GM12878 (cell line): ENCODE data around the gene CLRN3. TPM values are rescaled to one million over a fixed set of nuclear protein-coding genes. Genes with fewer than 3 reads are reported as not detected.

Source experiments
- ATAC-seq: fragments of 200-7000 bp; cut with Tn5 transposase; 3 replicates; pipeline ENCODE4 v1.9.1; 2020; ENCODE audit warnings: mild to moderate bottlenecking, moderate library complexity
- BruUV-seq: library from RNA; stranded (reverse); fragments of 400-500 nt; replicated peaks from 2 replicates; lab custom pipeline; 2021; lab: Mats Ljungman, UMichigan
- CTCF ChIA-PET: fragments of 300-600 bp; sonication (Branson Sonifier 250); formaldehyde crosslinking; extraction: SDS; loops from one replicate; lab custom pipeline; 2021; ENCODE audit warnings: inconsistent platforms; lab: Yijun Ruan, JAX
- POLR2A ChIA-PET: fragments of 350-600 bp; formaldehyde crosslinking; extraction: SDS; loops from one replicate; lab custom pipeline; 2021; ENCODE audit warnings: inconsistent platforms; lab: Charles Lee
- RAD21 ChIA-PET: fragments of 300-600 bp; sonication (Branson Sonifier 250); formaldehyde crosslinking; loops from one replicate; lab custom pipeline; 2023; ENCODE audit warnings: antibody characterized with exemption; ENCODE audit not compliant: unreplicated experiment; lab: Charles Lee
- SMC1A ChIA-PET: fragments of 300-600 bp; sonication (Branson Sonifier 250); formaldehyde crosslinking; loops from one replicate; lab custom pipeline; 2023; ENCODE audit not compliant: unreplicated experiment, uncharacterized antibody; lab: Charles Lee
- DNase-seq: peaks from one replicate; pipeline ENCODE4 v3.0.0-alpha.2; 2011; ENCODE audit warnings: low read depth, low spot score
- FAIRE-seq: peaks from 3 replicates; lab custom pipeline; 2011; peaks lifted over from hg19 to GRCh38; lab: Jason Lieb, UNC
- H2AFZ ChIP-seq: 2 replicates; pipeline ENCODE4 v1.6.0; 2011; ENCODE audit warnings: low read depth, low read length, control low read depth; ENCODE audit not compliant: control insufficient read depth
- H3K27ac ChIP-seq: 2 replicates; pipeline ENCODE4 v1.5.1; 2011; ENCODE audit warnings: control low read depth; ENCODE audit not compliant: control insufficient read depth, insufficient read depth
- H3K27me3 ChIP-seq, 2 experiments: replicated peaks in 1 of 2; 2 replicates each; pipeline versions ENCODE4 v1.6.0 to v1.6.1; 2011; ENCODE audit warnings: low read length in 1 of 2; ENCODE audit not compliant: control insufficient read depth in 2 of 2, insufficient read depth in 2 of 2
- H3K36me3 ChIP-seq, 2 experiments: 2 replicates each; pipeline ENCODE4 v1.5.1; 2011; ENCODE audit warnings: low read length in 1 of 2; ENCODE audit not compliant: control insufficient read depth in 2 of 2, insufficient read depth in 2 of 2
- H3K4me1 ChIP-seq: 2 replicates; pipeline ENCODE4 v1.6.1; 2011; ENCODE audit warnings: mild to moderate bottlenecking, low read length, moderate library complexity, mixed read lengths; ENCODE audit not compliant: control insufficient read depth, insufficient read depth
- H3K4me2 ChIP-seq: 2 replicates; pipeline ENCODE4 v1.6.0; 2011; ENCODE audit warnings: control low read depth; ENCODE audit not compliant: control insufficient read depth, insufficient read depth
- H3K4me3 ChIP-seq: fragments of 200-600 bp; sonication (generic); 2 replicates; pipeline ENCODE4 v1.5.1; 2016
- H3K79me2 ChIP-seq: 2 replicates; pipeline ENCODE4 v1.6.0; 2011; ENCODE audit warnings: low read length; ENCODE audit not compliant: control insufficient read depth, insufficient read depth
- H3K9ac ChIP-seq: 2 replicates; pipeline ENCODE4 v1.8.0; 2011; ENCODE audit warnings: low read length, control low read depth, mixed read lengths; ENCODE audit not compliant: control insufficient read depth, insufficient read depth
- H3K9me3 ChIP-seq: replicated peaks from 3 replicates; pipeline ENCODE4 v1.5.1; 2011; ENCODE audit warnings: mild to moderate bottlenecking, low read length; ENCODE audit not compliant: control insufficient read depth, insufficient read depth
- H4K20me1 ChIP-seq: 2 replicates; pipeline ENCODE4 v1.6.0; 2011; ENCODE audit not compliant: control insufficient read depth, insufficient read depth
- MTA3 ChIP-seq: IDR thresholded peaks from 2 replicates; pipeline ENCODE4 v1.6.1; 2012; ENCODE audit warnings: low read length, inconsistent platforms, borderline replicate concordance
- REST ChIP-seq: IDR thresholded peaks from 2 replicates; pipeline ENCODE4 v1.6.1; 2012; ENCODE audit warnings: mild to moderate bottlenecking, low read depth, low read length
- ZNF687 ChIP-seq: fragments of 450-650 bp; IDR thresholded peaks from 2 replicates; pipeline ENCODE4 v1.6.1; 2017; ENCODE audit warnings: mild to moderate bottlenecking, moderate library complexity
- WGBS: methylation state at CpG from one replicate; pipeline ENCODE4 v1.1.6; 2016; ENCODE audit warnings: low lambda C conversion rate; ENCODE audit not compliant: insufficient replicate concordance, insufficient coverage; ENCODE audit errors: missing lambda C conversion rate; 5-methylcytosine and 5-hydroxymethylcytosine counted together
- in situ Hi-C: fragments of 300-500 bp; cut with MboI; formaldehyde crosslinking; loops from 9 replicates; pipeline ENCODE4 v1.14.3; 2018; ENCODE audit warnings: mixed read lengths
- intact Hi-C: fragments of 100-400 bp; cut with micrococcal nuclease; formaldehyde crosslinking; loops from one replicate; pipeline ENCODE4 v1.14.2; 2022; ENCODE audit not compliant: unreplicated experiment
- polyA plus RNA-seq, 11 experiments: library from polyadenylated mRNA; depleted of rRNA in 4 of 11; unstranded in 6 of 11; stranded (reverse) in 5 of 11; fragments of >200 nt; fragmentation: Nextera tagmentation in 4 of 11; fragmentation: Illumina TruSeq in 1 of 11; extraction: Ambion mirVana in 4 of 11; extraction: Trizol in 1 of 11; gene quantifications; 1 replicate in 1 of 11; 2 replicates in 10 of 11; pipeline versions ENCODE4 v1.2.1 to v1.2.3, GENCODE V29; 2011 to 2016; ENCODE audit warnings: inconsistent platforms in 2 of 11, missing spikeins in 2 of 11, low read depth in 1 of 11
- total RNA-seq, 4 experiments: library from RNA; depleted of rRNA in 3 of 4; stranded (reverse); fragments of >200 nt in 3 of 4; fragmentation: Illumina TruSeq in 1 of 4; extraction: Trizol in 1 of 4; gene quantifications; 2 replicates each; pipeline versions ENCODE4 v1.2.1 to v1.2.3, GENCODE V29; 2013 to 2021

The CLRN3 gene
- total and polyA plus RNA-seq, 10 of the 15 experiments (the other 5 are each of a cell fraction or from before 2014, with no cell fraction given), result not detected

GRCh38 chr10:127896590-127896989 is 3.8 kb upstream of the CLRN3 start (continued):
- TF ChIP-seq ZNF687 (no peak), REST (no peak)
- TF ChIP-seq, all 136 proteins: peak for 0

GRCh38 chr10:127894146-127894545 is 1.4 kb upstream of the CLRN3 start:
- no peak overlapping the region for H3K9ac ChIP-seq
- TF ChIP-seq MTA3, result no peak
- TF ChIP-seq, all 136 proteins: peak for 0
- H2AFZ ChIP-seq, result no peak overlapping the region
- H3K4me1 ChIP-seq, result no peaks in the 10 kb centered on the region
- H3K4me2 ChIP-seq, result no peak overlapping the region
- ChIA-PET SMC1A (no interaction called here), RAD21 (no interaction called here), CTCF (interaction anchor here (1.2 kb wide), 1 partner anchor 318 kb away, joined by 3 read pairs; no protein-coding TSS in a partner anchor), POLR2A (no interaction called here)
- no peaks in the 10 kb centered on the region for H3K79me2 ChIP-seq
- no peak for ATAC-seq
- no TSS peak for BruUV-seq
- no peak for FAIRE-seq
- H3K4me3 ChIP-seq, result no peak overlapping the region
- H3K36me3 ChIP-seq, result no peaks in the 10 kb centered on the region
- in situ Hi-C loops, result no loop called here
- no peak for DNase-seq
- 53% methylated on average over 1 of the region's 1 CpG for WGBS
- no peaks in the 10 kb centered on the region for H3K27me3 ChIP-seq
- H3K27ac ChIP-seq, result no peak overlapping the region
- intact Hi-C loops, result no loop called here
- H4K20me1 ChIP-seq, result no peaks in the 10 kb centered on the region
- H3K9me3 ChIP-seq, result no peaks in the 10 kb centered on the region
